ENCODE measurements around the gene NT5C3A.
"Not testable (repeated sequence)": the region's sequence is repeated elsewhere in the genome, so short reads cannot be mapped to it uniquely, and the experiment has no call there.

NT5C3A gene

GRCh38 chr7:33101906-33102305, 39.3 kb upstream of the NT5C3A start:
- no peak for DNase-seq (ENCODE audit: low read depth)
- no peak for TF ChIP-seq CTCF (conservative IDR thresholded peaks at IDR 0.05; ENCODE audit: low read depth, low read length)
- H3K4me3 ChIP-seq (ENCODE audit: low read length), result no peak overlapping the region

DNA sequence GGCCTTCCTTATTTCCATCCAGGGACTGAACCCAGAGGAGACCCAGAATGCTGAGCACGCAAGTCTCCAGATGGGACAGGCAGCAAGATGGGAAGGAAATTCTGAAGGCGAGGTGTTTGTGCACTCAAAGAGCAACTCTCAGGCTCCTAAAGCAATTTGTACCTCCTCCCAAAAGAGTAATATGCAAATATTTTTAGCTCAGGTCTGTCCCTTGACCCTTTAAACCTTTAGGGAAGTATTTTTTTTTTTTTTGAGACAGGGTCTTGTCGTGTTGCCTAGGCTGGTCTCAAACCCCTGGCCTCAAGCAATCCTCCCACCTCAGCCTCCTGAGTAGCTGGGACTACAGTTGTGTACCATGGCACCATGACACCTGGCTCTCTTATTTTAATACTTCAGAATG, 38.2 kb upstream of the NT5C3A start:
- H3K4me3 ChIP-seq (ENCODE audit: low read length), result no peak overlapping the region
- TF ChIP-seq CTCF (conservative IDR thresholded peaks at IDR 0.05; ENCODE audit: low read depth, low read length), result no peak
- no peak for DNase-seq (ENCODE audit: low read depth)

- TF ChIP-seq CTCF (conservative IDR thresholded peaks at IDR 0.05; ENCODE audit: low read depth, low read length), result no peak
- no peak for DNase-seq (ENCODE audit: low read depth)
- no peak overlapping the region for H3K4me3 ChIP-seq (ENCODE audit: low read length)
Observed at GRCh38 chr7:33099154-33099940, 36.8 kb upstream of the NT5C3A start.

DNA sequence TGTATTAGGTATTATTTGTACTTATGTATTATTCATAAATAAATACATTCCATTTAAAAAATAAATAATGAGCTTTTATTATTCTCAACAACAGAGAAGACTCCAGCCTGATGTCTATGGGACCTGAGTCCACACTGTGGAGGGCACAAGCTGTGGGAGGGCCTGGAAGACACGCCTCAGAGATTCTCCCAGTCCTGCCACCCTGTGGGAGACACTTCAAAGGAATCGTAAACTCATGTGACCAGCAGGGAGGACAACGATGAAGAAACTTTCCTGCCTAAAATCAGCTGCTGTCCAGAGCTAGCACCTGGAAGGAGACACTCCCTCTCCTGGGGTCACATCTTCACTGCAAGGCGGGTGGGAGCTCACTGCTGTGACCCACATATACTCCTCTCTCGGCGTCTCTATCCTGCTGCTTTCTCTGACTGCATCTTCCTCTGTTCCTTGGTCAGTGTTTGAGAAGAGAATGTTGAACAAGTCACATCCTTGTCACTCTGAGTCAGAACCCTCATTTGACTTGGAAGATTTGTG, 32.2 kb upstream of the NT5C3A start:
- not testable (repeated sequence) for DNase-seq (ENCODE audit: low read depth); H3K4me3 ChIP-seq (ENCODE audit: low read length)

- no peak for DNase-seq (ENCODE audit: low read depth)
- H3K4me3 ChIP-seq (ENCODE audit: low read length), result no peak overlapping the region
- TF ChIP-seq CTCF (conservative IDR thresholded peaks at IDR 0.05; ENCODE audit: low read depth, low read length), result no peak
Observed at GRCh38 chr7:33093266-33093665, 30.7 kb upstream of the NT5C3A start.

DNA sequence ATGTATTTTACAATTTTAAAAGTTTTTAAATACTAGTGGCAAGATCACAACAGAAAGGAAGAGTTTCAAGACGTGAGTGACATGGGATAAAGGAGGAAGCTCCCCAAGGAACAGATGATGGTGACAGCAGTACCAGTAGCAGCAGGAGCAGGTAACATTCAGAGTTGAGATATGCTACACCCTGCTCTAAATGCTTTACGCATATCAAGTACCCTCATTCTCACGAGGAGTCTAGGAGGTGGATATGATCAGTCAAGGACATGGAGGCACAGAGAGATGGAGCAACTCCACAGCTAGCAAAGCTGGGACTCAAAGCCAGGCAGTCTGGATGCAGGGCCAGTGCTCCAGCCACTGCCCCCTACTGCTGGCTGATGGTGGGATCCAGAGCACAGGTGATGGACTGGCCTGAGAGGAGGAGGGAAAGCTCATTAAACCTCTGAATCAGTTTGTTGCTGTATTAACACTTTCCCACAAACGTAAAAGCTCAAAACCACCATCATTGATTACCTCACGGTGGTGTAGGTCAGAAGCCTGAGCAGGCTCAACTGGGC, 29.1 kb upstream of the NT5C3A start:
- TF ChIP-seq CTCF (conservative IDR thresholded peaks at IDR 0.05; ENCODE audit: low read depth, low read length), result peak; percentile 31
- no peak overlapping the region for H3K4me3 ChIP-seq (ENCODE audit: low read length)
- no peak for DNase-seq (ENCODE audit: low read depth)

DNA sequence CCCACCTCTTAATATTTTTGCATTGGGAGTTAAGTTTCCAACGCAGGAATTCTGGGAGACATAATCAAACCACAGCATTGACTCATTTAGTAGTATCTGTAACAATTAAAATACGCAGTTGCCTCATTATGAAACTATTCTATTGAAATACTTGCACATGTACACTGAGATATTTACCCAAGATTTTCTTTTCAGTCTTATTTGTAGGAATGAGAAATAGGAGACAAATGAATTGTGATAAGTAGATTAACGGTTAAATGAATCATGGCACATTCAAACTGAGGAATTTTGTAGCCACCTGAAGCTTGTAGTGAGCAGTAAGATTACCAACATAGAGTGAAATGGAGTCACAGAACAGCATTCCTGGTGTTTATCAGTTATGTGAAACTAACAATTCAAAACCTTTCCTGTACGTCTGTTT, 28.5 kb upstream of the NT5C3A start:
- DNase-seq (ENCODE audit: low read depth), result no peak
- no peak for TF ChIP-seq CTCF (conservative IDR thresholded peaks at IDR 0.05; ENCODE audit: low read depth, low read length)
- no peak overlapping the region for H3K4me3 ChIP-seq (ENCODE audit: low read length)

Measured in retinal pigment epithelial cell (primary cell).